NCI-H1417 (cell line): ENCODE measurements around the gene FAM53A.
"Not testable (repeated sequence)": the region's sequence is repeated elsewhere in the genome, so short reads cannot be mapped to it uniquely, and the experiment has no call there.

Experiments used
- DNase-seq, 3 experiments: peaks; one replicate each; lab custom pipeline; 2025; lab: John Stamatoyannopoulos, UW

Gene FAM53A

DNA sequence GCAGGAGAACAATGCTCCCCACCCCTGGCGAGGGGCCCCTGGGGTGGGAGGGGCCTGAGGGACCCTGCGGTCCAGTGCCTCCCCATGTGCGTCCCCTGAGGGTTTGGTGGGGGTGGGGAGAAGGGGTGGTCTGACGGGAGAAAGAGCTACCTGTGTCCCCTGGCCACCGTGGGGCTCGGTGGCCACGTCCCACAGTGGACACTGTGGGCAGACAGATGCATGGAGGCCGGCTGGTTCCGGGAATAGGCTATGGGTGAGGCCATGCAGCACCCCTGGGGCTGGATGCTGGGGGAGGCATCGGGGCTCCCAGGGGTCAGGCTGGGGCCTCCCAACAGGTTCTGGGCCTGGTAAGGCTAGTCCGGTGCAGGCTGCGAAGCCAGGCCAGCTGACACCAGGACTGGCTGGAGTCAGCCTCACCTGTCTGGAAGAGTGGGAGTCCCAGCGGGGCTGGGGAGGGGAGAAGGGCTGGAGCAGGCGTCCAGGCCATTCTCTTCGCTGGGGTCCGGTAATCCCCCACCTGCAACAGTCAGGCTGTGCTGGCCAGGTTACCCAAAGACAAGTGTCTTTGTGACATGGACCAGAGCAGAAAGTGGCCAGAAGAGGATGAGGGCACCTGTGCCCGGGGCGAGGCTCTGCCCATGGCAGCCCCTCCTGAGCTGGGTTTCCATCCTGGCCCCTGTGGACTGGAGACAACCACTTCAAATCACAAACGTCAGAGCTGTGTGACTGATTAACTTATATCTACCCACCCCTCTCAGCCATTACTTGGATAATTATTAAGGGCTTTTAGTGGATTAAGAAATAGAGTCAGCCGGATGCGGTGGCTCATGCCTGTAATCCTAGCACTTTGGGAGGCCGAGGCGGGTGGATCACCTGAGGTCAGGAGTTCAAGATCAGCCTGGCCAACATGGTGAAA lies 1.4 kb upstream of the FAM53A start:
- DNase-seq = no peak

DNA sequence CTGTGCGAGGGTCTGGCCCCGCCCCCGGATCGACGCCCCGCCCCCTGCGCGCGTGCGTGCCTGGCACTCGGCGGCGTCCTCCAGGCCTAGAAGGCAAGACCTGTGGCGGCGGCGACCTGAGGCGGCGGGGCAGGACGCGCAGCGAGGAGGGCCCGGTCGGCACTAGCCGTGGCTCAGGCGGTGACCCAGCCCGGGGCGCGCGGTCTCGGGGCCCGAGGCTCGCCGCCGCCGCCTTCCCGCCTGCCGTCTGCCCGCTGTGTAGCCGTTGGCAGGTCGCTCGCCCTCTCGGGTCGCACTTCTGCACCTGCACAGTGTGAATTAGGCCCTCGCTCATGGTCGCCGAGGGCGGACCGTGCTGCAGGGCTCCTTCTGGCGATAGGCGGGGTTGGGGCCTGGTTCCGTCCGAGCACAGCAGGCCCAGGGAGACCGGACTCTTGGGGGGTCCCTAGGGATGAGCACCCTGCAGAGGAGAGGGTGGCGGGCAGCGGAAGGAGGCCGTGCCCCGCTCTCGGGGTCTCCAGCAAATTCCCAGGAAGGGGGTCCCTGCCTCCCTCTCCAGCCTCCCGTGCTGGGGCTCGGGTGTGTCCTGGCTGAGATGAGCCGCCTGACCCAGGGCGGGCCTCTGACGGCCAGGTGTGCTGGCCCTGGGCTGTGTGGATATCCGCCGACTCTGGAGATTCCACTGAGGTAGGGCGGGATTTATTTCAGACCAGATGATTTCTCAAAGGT lies 557 bp upstream of the FAM53A start:
- DNase-seq = peak in 1 of 3 experiments; percentile 27

DNA sequence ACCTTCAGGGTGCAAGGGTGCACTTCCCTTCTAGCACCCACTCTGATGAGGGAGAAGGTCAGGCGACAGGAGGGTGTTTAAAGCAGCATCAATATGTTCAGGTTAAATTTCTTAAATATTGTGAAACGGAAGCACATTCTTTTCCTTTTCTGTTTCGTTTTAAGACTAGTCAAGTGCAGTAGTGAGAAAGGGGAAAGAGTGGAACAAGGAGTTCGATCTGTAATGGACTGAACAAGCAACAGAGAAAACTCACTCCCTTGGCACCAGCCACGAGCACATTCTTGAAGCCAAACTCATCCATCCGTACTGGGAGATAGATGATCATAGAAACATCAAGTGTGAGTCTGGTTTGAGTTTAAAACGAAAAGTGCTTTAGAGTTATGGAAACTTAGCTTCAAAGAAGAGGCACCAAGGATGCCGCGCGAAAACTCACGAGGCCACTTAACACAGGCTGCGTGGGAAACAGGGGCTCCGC lies 815 bp downstream of the FAM53A start:
- peak in 1 of 3 experiments; percentile 71 for DNase-seq

DNA sequence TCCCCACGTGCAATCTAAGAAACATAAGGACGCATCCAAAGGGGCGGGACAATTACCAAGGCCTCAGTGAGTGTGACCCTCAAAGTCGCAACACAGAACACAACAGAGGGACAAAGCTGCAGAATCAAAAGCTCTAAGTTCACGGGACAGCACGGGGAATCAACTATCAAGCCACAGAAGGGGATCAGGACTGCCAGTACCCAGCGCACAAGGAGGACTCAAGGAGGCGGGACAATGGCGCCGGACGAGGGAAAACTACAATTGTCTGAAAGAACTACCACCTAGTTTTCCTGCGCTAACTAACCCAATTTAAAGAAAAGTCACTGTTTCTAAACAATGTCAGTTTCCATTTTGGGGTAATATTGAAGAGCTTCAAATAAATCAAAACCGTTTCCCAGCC lies 1.3 kb downstream of the FAM53A start:
- DNase-seq = peak in 1 of 3 experiments; percentile 25

DNA sequence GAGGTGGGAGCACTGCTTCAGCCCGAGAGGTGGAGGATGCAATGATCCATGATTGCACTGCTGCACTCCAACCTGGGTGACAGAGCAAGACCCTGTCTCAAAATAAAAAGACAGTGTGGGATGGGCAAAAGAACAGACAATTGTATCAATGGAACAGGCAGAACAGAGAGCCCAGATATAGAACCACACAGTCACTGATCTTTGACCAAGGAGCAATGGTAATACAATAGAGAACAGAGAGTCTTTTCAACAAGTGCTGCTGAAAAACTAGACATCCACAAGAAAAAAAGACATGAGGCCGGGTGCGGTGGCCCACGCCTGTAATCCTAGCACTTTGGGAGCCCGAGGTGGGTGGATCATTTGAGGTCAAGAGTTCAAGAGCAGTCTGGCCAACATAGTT lies 5.9 kb downstream of the FAM53A start:
- DNase-seq = no peak

DNA sequence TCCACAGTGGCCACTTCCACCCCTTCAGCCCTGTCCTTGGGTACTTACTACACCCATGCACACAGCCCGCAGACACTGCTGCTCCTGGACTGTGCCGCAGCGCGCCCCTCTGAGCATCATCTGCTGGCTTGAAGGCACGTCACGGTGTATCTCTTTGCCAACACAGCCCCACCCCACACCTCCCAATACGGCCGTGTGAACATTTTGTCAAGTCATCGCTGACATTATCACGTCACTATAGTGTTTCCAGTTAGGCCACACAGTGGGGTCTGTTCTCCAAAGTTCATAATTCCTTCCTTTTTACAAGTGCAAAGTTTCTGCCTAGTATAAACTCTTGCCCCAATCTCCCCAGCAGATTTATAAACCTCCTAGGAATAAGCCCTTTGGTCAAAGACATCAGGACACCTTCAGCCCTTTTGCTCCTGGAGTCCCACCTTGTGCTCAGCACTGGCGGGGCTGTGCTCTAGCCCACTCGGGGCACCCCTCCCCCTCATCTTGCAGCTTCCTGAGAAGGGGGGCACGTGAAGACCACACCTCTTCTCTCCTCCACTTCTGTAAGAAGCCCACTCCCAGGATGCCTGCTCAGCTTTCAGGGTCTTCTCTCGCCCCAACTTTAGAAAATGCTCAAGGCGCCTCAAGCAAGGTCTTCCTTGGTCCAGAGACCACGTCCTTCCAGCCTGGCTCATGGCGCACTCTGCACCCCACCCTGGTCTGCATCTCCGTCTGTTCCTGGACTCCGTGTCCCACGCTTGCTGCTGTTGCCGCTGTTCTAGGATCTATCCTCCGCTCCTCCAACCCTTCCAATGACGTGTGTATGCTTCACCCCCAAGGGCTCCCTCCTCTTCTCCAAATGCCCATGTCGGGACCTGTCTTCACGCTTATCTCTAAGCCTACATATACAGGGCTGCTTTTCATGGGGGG lies 7.2 kb downstream of the FAM53A start:
- DNase-seq = no peak

DNA sequence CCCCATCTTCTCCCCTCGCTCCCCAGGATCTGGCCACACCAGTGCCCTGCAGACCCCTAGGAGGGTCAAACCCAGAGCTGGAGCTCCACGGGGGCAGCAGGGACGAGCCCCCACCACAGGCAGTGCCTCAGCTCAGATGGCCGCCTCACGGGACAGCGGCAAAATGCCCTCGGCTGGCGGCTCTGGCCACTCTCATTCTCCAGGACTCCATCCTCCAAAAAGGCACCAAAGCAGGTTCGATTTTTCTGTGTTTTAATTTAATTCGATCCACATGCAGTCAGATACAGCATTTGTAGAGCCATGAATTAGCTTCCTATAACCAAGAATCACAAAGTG lies 8.3 kb downstream of the FAM53A start:
- DNase-seq = no peak

DNA sequence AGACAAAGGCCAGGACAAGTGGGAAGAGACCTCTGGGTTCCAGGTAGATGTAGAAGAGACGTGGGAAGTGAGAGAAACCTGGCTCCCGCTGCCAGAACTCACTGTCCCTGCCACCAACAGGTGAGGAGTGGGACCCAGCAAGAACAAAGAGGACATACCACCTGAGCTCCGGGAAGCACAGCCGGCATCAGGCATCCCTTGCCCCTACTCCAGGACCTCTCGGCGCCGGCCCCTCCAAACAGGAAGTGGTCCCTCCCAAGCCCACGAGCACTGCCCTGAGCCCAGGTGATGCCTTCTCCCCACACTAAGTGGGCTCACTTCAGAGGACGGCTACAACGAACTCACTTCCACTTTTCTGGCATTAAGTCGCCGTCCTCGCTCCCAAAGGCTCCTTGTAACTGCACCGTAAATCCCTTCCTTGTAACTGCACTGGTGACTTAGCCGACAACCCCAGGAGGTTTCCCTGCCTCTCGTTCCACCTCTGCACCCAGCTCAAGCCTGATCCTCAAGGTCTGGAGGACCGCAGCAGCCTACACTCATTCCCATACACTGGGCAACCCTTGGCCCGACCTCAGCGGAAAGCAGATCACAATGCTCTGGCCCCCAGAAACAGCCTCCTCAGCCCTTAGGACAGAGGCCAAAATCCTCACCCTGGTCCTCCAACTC lies 8.8 kb downstream of the FAM53A start:
- no peak for DNase-seq

DNA sequence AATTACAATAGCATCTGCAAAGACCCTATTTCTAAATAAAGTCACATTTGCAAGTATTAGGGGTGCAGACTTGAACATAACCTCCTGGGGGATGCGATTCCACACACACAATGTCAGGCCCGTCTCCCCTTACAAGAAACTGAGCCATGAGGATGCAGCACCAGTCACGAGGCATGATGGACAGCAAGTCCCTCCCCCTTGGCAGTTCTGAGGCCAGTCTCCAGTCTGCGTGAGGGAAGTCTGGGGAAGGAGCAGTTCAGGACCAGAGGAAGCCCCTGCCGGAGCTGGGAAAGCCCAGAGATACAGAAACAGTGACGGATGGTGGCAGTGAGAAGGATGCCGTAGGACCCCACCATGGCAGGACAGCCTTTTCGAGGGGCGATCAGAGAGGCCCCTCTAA lies 9.4 kb downstream of the FAM53A start:
- no peak for DNase-seq

DNA sequence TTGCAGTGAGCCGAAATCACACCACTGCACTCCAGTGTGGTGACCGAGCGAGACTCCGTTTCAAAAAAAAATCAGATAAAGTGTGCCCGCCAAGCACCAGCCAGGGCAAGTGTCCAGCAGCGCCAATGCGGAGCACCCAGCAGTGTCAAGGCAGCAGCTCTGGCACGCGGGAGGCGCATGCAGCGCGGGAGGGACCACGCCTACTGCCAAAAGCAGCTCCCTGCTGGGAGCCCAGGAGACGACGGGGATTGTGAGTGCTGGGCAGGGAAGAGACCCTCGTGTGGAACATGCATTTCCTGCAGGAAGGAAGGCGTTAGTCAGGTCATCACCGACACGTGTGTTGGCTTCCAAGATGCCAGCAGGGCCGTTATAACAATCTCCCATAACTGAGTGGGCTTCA lies 10.4 kb downstream of the FAM53A start:
- DNase-seq = no peak

DNA sequence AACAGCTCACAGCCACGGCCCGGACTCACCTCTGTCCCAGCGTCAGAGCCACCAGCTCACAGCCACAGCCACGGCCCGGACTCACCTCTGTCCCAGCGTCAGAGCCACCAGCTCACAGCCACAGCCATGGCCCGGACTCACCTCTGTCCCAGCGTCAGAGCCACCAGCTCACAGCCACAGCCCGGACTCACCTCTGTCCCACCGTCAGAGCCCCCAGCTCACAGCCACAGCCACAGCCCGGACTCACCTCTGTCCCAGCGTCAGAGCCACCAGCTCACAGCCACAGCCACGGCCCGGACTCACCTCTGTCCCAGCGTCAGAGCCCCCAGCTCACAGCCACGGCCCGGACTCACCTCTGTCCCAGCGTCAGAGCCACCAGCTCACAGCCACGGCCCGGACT lies 13.1 kb downstream of the FAM53A start:
- not testable (repeated sequence) for DNase-seq

DNA sequence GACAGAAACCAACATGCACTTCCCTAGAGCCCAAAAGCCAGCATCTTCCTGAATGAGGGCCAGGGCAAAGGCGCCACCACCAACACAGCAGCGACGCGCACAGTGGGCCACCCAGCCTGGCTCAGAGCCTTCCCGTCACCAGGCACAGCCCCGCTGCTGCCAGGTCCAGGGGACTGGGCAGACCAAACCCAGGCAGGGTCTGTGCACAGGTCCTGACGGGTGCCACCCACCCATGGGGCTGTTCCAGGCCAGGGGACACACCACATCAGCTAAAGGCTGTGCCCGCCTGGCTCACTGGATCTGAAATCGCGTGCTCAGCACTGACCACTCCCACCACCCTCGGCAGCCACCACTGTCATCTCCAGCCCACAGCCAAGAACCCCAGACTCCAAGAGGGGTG lies 13.8 kb downstream of the FAM53A start:
- no peak for DNase-seq

DNA sequence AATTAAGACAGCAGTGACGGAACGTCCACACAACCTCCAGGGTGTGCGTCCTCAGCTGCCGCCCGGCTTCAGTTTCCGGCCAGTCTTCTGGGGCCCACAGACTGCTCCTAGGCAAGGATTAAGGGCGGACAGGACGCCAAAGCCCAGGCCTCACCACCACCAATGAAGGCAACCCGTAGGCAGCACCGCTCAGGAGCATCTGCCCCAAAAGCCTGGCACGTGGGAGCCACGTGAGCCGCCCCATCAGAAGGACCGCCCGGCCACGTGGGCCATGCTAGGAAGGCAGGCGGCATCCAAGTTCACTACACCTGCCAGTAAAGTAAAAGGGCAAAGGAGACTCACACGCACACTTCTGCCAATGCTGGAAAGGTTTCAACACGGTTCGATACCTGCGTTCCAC lies 14.3 kb downstream of the FAM53A start:
- no peak for DNase-seq

DNA sequence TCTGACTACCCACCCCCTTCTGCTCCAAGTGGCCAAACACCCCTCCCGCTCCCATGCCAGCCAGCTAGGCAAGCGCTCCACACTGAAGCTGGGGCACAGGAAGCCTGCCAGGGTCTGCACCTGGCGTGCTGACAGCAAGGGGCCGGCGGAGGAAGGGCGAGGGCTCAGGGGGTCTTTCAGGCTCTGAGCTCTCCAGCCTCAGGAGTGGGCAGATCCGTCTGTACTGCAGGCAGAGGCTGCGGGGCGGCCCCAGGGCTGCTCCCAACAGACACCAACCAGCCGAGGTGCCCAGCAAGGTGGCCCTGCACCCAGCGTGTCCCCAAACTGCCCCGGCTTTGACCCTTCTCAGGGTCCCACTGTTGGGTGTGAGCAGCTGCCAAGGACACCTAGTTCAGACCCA lies 14.8 kb downstream of the FAM53A start:
- DNase-seq = no peak

DNA sequence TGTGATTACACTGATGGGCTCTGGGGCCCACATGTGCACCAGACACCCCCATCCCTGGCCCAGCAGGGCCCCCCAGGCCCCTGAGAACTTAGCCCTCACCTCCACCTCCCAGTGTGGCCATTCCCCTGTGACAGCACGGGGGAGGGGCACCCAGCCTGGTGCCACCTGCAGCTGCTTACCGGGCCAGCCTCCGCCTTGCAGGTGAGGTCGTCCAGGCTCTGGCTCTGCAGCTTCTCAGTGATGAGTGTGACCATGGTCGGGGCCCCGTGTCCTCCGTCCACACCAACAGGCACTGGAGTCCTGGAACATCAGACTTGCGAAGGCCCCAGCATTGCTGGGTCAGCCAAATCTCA lies 15.6 kb downstream of the FAM53A start:
- no peak for DNase-seq

DNA sequence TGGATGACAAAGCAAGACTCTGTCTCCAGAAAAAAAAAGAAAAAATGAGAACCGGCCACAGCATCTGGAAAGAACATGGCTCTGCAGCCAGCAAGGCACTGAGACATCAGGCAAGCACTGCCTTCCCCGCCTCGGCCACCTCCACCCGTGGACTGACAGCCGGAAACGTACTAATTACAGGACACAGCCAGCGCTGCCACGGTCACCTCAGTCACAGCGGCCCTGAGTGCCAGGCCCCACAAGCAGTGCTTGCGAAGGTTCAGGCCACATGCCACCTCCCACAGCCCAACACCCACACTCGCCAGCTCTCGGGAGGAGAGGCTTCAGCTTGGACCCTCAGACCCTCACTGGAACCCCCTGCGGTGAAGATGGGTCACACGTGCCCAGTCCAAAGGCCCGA lies 16.8 kb downstream of the FAM53A start:
- no peak for DNase-seq

DNA sequence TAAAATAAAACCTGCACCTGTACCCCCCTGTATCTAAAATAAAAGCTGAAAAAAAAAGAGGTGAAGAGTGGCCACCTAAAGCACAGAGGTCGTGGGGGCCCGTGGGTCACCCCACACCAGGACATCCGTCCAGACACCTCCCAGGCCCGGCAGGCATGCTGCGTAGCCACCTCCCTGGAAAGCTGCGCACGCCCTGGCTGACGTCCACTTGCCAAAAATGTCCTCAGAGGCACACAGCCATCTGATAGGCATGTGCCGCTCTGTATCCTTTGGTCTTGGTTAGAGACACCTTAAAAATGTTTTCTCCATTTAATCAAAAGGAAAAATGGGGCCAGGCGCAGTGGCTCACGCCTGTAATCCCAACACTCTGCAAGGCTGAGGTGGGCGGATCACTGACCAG lies 17.7 kb downstream of the FAM53A start:
- DNase-seq = no peak

DNA sequence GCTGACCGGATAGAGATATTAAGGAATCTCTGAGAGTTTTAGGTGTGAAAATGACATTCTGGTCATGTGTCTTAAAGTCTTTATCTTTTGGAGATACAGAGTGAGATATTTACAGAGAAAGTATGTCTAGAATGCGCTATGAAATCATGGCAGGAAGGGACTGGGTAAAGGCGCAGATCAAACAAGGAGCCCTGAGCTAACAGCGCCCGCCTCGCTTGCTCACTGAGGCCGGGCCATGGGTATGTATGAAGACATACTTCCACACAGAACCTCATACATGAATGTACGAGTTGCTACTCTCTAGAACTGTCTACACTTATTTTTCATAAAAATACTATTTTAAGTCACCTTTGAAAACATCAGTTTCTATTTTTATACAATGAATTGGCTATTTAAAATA lies 20.0 kb downstream of the FAM53A start:
- no peak for DNase-seq

DNA sequence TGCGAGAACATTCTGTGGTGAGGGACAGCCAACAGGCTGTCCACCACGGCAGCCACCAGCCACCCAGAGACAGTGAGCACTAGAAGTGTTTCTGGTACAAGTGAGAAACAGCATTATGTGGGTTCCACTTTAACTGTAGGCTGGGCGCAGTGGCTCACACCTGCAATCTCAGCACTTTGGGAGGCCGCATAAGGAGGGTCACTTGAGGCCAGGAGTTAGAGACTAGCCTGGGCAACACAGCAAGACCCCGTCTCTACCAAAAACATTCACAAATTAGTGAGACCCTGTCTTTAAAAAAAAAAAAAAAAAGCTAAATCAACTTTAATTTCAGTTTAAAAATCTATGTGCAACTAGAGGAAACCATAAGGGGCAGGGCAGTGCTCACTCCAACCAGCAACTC lies 20.6 kb downstream of the FAM53A start:
- DNase-seq = no peak

DNA sequence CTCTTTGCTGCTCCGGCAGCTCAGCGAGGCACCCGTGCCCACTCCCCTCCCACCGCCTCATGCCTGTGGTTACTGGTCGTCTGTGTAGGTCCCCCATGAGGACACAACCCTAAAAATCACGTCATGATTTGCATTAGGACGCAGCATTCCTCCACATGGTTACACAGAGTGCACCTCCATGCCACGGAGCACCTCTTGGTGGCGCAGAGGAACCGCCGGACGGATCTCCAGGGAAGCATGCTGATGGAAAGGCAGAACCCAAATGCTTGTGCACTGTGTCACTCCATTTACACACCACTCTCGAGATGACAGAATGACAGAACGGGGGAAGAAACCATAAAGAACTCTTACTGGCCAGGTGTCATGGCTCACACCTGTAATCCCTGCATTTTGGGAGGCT lies 22.4 kb downstream of the FAM53A start:
- no peak for DNase-seq

DNA sequence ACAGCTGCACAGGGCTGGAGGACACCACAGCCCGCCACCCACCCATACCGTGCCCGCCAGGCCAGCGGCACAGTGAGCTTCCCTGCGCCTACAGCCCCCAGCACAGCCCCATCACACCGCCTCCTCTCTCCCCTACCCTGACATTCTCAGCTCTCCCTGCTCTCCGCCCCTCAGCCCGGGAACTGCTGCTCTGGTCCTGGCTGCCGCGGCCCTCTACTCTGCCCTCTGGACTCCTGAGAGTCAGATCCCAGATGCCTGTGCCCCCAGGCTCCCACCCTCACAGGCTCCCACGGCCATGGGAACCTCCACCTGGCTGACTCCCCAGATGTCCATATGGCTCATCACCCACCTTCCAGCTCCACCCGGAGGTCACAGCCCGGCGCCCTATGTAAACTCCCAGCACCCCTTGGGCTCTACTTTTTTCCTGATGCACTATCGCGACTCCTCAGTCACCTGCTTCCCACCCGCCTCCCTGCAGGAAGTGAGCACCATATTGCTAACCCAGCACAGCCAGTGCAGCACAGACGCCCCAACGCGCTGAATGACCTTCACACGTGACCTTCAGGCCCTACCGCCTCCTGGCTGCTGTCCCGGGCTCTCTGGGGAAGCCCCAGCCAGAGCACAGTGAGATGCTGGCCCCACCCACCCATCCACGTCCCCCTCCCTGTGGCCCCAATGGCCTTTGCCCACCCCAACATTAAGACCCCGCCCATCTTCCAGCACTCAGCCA lies 23.0 kb downstream of the FAM53A start:
- no peak for DNase-seq
